ENCODE results near the gene GUK1. TPM values are rescaled to one million over a fixed set of nuclear protein-coding genes. Genes with fewer than 3 reads are reported as not detected.
A peak's percentile ranks its signal among the peaks of the same experiment; 100 is the strongest.

GUK1 gene
- total RNA-seq, 2 experiments from 2014 or later, result 339 to 344 TPM

GRCh38 chr1:228097333-228098081 lies 42.6 kb upstream of the GUK1 start:
- H3K36me3 Mint-ChIP-seq (ENCODE audit: low read depth), result peaks cover 77% of the 10 kb centered on the region
- DNase-seq (no peak), ATAC-seq (no peak)
- no peak overlapping the region for H3K4me3 Mint-ChIP-seq
- no peaks in the 10 kb centered on the region for H3K27me3 Mint-ChIP-seq (ENCODE audit: low read depth)
- peaks cover 13% of the 10 kb centered on the region for H3K4me1 Mint-ChIP-seq (ENCODE audit: low read depth)
- no peak overlapping the region for H3K27ac Mint-ChIP-seq
- POLR2A ChIA-PET, result interaction anchor here (0.6 to 0.7 kb wide), 2 partner anchors 14 to 15 kb away, joined by 3 to 4 read pairs; partner anchors contain the start of gene ARF1
- CTCF ChIA-PET, result no interaction called here
- peaks cover 16% of the 10 kb centered on the region for H3K9me3 Mint-ChIP-seq (ENCODE audit: insufficient read depth)

GRCh38 chr1:228098323-228098931 lies 41.7 kb upstream of the GUK1 start:
- Mint-ChIP-seq H3K36me3 (ENCODE audit: low read depth) (peaks cover 68% of the 10 kb centered on the region), H3K4me3 (no peak overlapping the region), H3K9me3 (ENCODE audit: insufficient read depth) (peaks cover 13% of the 10 kb centered on the region), H3K27me3 (ENCODE audit: low read depth) (no peaks in the 10 kb centered on the region), H3K4me1 (ENCODE audit: low read depth) (peaks cover 14% of the 10 kb centered on the region), H3K27ac (no peak overlapping the region)
- ChIA-PET POLR2A (interaction anchor here (0.9 kb wide), 1 partner anchor 16 kb away, joined by 3 read pairs; no protein-coding TSS in a partner anchor), CTCF (no interaction called here)
- DNase-seq (no peak), ATAC-seq (no peak)

- Mint-ChIP-seq H3K4me3 (no peak overlapping the region), H3K27me3 (ENCODE audit: low read depth) (no peaks in the 10 kb centered on the region), H3K27ac (no peak overlapping the region), H3K9me3 (ENCODE audit: insufficient read depth) (peaks cover 9% of the 10 kb centered on the region), H3K4me1 (ENCODE audit: low read depth) (peaks cover 23% of the 10 kb centered on the region), H3K36me3 (ENCODE audit: low read depth) (peaks cover 62% of the 10 kb centered on the region)
- POLR2A ChIA-PET, result interaction anchor here (1.4 to 3.3 kb wide), 2 partner anchors 16 to 58 kb away, joined by 3 to 25 read pairs; partner anchors contain the start of gene ARF1
- ATAC-seq (no peak), DNase-seq (no peak)
- CTCF ChIA-PET, result no interaction called here
Observed at GRCh38 chr1:228099331-228099732, 40.7 kb upstream of the GUK1 start.

GRCh38 chr1:228100822-228101613 lies 39.1 kb upstream of the GUK1 start:
- CTCF ChIA-PET, result interaction anchor here (0.9 to 1.1 kb wide), 2 partner anchors 17 to 19 kb away, joined by 3 to 4 read pairs; no protein-coding TSS in a partner anchor
- no peak for DNase-seq

GRCh38 chr1:228101614-228101993 lies 38.5 kb upstream of the GUK1 start:
- Mint-ChIP-seq H3K4me3 (peak overlapping the region; percentile 64), H3K27ac (peak overlapping the region; percentile 88), H3K36me3 (ENCODE audit: low read depth) (peaks cover 46% of the 10 kb centered on the region), H3K9me3 (ENCODE audit: insufficient read depth) (no peaks in the 10 kb centered on the region), H3K4me1 (ENCODE audit: low read depth) (peaks cover 31% of the 10 kb centered on the region), H3K27me3 (ENCODE audit: low read depth) (no peaks in the 10 kb centered on the region)
- POLR2A ChIA-PET, result interaction anchor here (3.3 kb wide), 1 partner anchor 19 kb away, joined by 25 read pairs; the partner anchor contains the start of gene ARF1
- no peak for ATAC-seq
- no peak for DNase-seq
- CTCF ChIA-PET, result interaction anchor here (0.8 to 1.1 kb wide), 3 partner anchors 9 to 20 kb away, joined by 3 to 4 read pairs (median 3); no protein-coding TSS in a partner anchor

More at GRCh38 chr1:228100822-228101613, 39.1 kb upstream of the GUK1 start:
- no peak for ATAC-seq
- Mint-ChIP-seq H3K36me3 (ENCODE audit: low read depth) (peaks cover 48% of the 10 kb centered on the region), H3K4me3 (peak overlapping the region; percentile 64), H3K9me3 (ENCODE audit: insufficient read depth) (no peaks in the 10 kb centered on the region), H3K4me1 (ENCODE audit: low read depth) (peaks cover 28% of the 10 kb centered on the region), H3K27me3 (ENCODE audit: low read depth) (no peaks in the 10 kb centered on the region), H3K27ac (peak overlapping the region; percentile 88)
- POLR2A ChIA-PET, result interaction anchor here (3.3 kb wide), 1 partner anchor 18 kb away, joined by 25 read pairs; the partner anchor contains the start of gene ARF1

- ChIA-PET CTCF (interaction anchor here (0.8 to 1.1 kb wide), 3 partner anchors 10 to 20 kb away, joined by 3 to 4 read pairs (median 3); no protein-coding TSS in a partner anchor), POLR2A (interaction anchor here (3.3 kb wide), 1 partner anchor 19 kb away, joined by 25 read pairs; the partner anchor contains the start of gene ARF1)
- ATAC-seq, result peak; percentile 47
- Mint-ChIP-seq H3K36me3 (ENCODE audit: low read depth) (peaks cover 45% of the 10 kb centered on the region), H3K27me3 (ENCODE audit: low read depth) (no peaks in the 10 kb centered on the region), H3K4me3 (peak overlapping the region; percentile 80), H3K27ac (peak overlapping the region; percentile 82), H3K9me3 (ENCODE audit: insufficient read depth) (no peaks in the 10 kb centered on the region), H3K4me1 (ENCODE audit: low read depth) (peaks cover 31% of the 10 kb centered on the region)
- DNase-seq, result peak; percentile 67
Observed at GRCh38 chr1:228101994-228102790, 37.9 kb upstream of the GUK1 start.

GRCh38 chr1:228102791-228103620 lies 37.1 kb upstream of the GUK1 start, which contains the start of gene C1orf35:
Gene C1orf35 (minus strand): TSS chr1:228103325. CDS start chr1:228103227, 98 bp downstream.
- H3K4me3 Mint-ChIP-seq, result peak within 1 kb of the TSS; percentile 80
- DNase-seq, result peak; percentile 96
- ATAC-seq, result peak; percentile 87
- CTCF ChIA-PET, result no interaction called here
- peak within 1 kb of the TSS; percentile 91 for H3K27ac Mint-ChIP-seq
- POLR2A ChIA-PET, result no interaction called here
- H3K36me3 Mint-ChIP-seq (ENCODE audit: low read depth), result peaks cover 39% of the 10 kb centered on the region
- no peaks in the 10 kb centered on the region for H3K27me3 Mint-ChIP-seq (ENCODE audit: low read depth)
- H3K9me3 Mint-ChIP-seq (ENCODE audit: insufficient read depth), result no peaks in the 10 kb centered on the region
- peaks cover 38% of the 10 kb centered on the region for H3K4me1 Mint-ChIP-seq (ENCODE audit: low read depth)

GRCh38 chr1:228104526-228105269 lies 35.4 kb upstream of the GUK1 start:
- H3K27me3 Mint-ChIP-seq (ENCODE audit: low read depth), result no peaks in the 10 kb centered on the region
- POLR2A ChIA-PET, result interaction anchor here (0.5 to 1.0 kb wide), 2 partner anchors 32 to 38 kb away, joined by 3 to 4 read pairs; no protein-coding TSS in a partner anchor
- peak overlapping the region; percentile 80 for H3K4me3 Mint-ChIP-seq
- peaks cover 28% of the 10 kb centered on the region for H3K36me3 Mint-ChIP-seq (ENCODE audit: low read depth)
- CTCF ChIA-PET, result no interaction called here
- H3K4me1 Mint-ChIP-seq (ENCODE audit: low read depth), result peaks cover 50% of the 10 kb centered on the region
- no peaks in the 10 kb centered on the region for H3K9me3 Mint-ChIP-seq (ENCODE audit: insufficient read depth)
- ATAC-seq (no peak), DNase-seq (no peak)
- peak overlapping the region; percentile 91 for H3K27ac Mint-ChIP-seq

- POLR2A ChIA-PET, result interaction anchor here (0.6 to 2.8 kb wide), 3 partner anchors 22 to 37 kb away, joined by 4 to 11 read pairs (median 4); partner anchors contain the start of gene ARF1
- H3K27me3 Mint-ChIP-seq (ENCODE audit: low read depth), result no peaks in the 10 kb centered on the region
- H3K27ac Mint-ChIP-seq, result no peak overlapping the region
- no peak for ATAC-seq
- CTCF ChIA-PET, result interaction anchor here (1.8 kb wide), 1 partner anchor 60 kb away, joined by 7 read pairs; no protein-coding TSS in a partner anchor
- H3K4me3 Mint-ChIP-seq, result no peak overlapping the region
- no peaks in the 10 kb centered on the region for H3K9me3 Mint-ChIP-seq (ENCODE audit: insufficient read depth)
- H3K36me3 Mint-ChIP-seq (ENCODE audit: low read depth), result peaks cover 21% of the 10 kb centered on the region
- DNase-seq, result no peak
- H3K4me1 Mint-ChIP-seq (ENCODE audit: low read depth), result peaks cover 57% of the 10 kb centered on the region
Observed at GRCh38 chr1:228105270-228105995, 34.6 kb upstream of the GUK1 start.
